ENCODE data around the gene PHACTR1. TPM values are rescaled to one million over a fixed set of nuclear protein-coding genes. Genes with fewer than 3 reads are reported as not detected.
"Not testable (repeated sequence)": the region's sequence is repeated elsewhere in the genome, so short reads cannot be mapped to it uniquely, and the experiment has no call there.

The PHACTR1 gene
- total RNA-seq, 2 experiments from 2014 or later, result 0.79 to 1.5 TPM

GRCh38 chr6:13237318-13237717 lies 520.8 kb downstream of the PHACTR1 start:
- no peak overlapping the region for H3K27ac Mint-ChIP-seq
- no peak for DNase-seq
- no peaks in the 10 kb centered on the region for H3K4me1 Mint-ChIP-seq
- H3K27me3 Mint-ChIP-seq, result peaks cover 19% of the 10 kb centered on the region
- peaks cover 2% of the 10 kb centered on the region for H3K9me3 Mint-ChIP-seq
- no peaks in the 10 kb centered on the region for H3K36me3 Mint-ChIP-seq
- POLR2A ChIA-PET, result no interaction called here
- H3K4me3 Mint-ChIP-seq, result no peak overlapping the region
- no peak for ATAC-seq (ENCODE audit: low read depth)

DNA sequence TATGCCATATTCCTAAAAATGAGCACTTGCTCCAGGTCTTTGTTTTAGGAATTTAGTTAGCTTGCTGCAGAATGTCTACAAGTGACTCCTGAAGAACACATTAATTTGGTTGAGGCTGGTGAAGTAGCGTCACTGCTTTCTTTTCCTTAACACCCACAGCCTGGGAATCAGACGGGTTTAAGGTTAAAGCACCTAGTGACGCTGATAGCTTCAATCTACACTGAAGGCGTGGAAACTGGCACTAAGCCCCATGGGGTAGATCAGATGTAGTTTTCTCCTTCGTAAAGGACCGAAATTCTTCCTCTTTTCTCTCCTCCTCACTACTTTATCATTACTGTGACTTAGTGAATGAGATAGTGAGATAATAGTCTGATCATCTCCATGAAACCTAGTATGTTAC lies 521.5 kb downstream of the PHACTR1 start:
- Mint-ChIP-seq H3K4me3 (no peak overlapping the region), H3K4me1 (no peaks in the 10 kb centered on the region), H3K27me3 (peaks cover 19% of the 10 kb centered on the region), H3K9me3 (peaks cover 2% of the 10 kb centered on the region), H3K36me3 (no peaks in the 10 kb centered on the region), H3K27ac (no peak overlapping the region)
- no peak for DNase-seq
- no peak for ATAC-seq (ENCODE audit: low read depth)
- POLR2A ChIA-PET, result interaction anchor here (0.5 kb wide), 1 partner anchor 137 kb away, joined by 5 read pairs; no protein-coding TSS in a partner anchor

DNA sequence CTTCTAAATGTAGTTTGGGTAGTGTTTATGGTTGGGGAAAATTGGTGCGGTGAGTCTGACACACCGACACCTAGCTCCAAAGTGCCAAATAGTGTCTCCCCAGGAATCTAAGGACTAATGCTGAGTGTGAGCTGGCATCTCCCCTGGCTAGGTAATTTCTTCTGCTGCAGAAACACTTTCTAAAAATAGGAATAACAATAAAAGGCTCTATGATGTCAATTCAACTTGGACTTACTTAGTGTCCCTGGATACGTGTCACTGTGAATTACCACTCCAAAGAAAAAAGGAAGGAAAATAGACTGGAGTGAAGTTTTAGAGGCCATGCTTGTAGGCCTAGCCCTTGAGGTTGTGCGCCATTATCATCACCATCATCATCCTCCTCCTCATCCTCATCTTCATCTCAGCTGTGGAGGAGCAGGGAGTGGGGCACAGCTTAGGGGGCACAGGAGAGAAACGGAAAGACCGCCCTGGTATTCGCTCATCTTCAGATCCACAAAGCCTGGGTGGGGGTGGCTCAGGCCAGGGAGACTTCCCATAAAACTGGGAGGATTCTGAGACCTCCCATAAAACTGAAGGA lies 522.2 kb downstream of the PHACTR1 start:
- no peak for DNase-seq
- no peaks in the 10 kb centered on the region for H3K4me1 Mint-ChIP-seq
- peaks cover 1% of the 10 kb centered on the region for H3K9me3 Mint-ChIP-seq
- ATAC-seq (ENCODE audit: low read depth), result no peak
- POLR2A ChIA-PET, result interaction anchor here (0.5 kb wide), 1 partner anchor 136 kb away, joined by 5 read pairs; no protein-coding TSS in a partner anchor
- H3K27me3 Mint-ChIP-seq, result peaks cover 19% of the 10 kb centered on the region
- H3K36me3 Mint-ChIP-seq, result no peaks in the 10 kb centered on the region
- H3K4me3 Mint-ChIP-seq, result no peak overlapping the region
- no peak overlapping the region for H3K27ac Mint-ChIP-seq

GRCh38 chr6:13239530-13240455 lies 523.2 kb downstream of the PHACTR1 start:
- no peak for DNase-seq
- no peak for ATAC-seq (ENCODE audit: low read depth)
- Mint-ChIP-seq H3K36me3 (peaks cover 2% of the 10 kb centered on the region), H3K27me3 (peaks cover 21% of the 10 kb centered on the region), H3K4me3 (no peak overlapping the region), H3K27ac (no peak overlapping the region), H3K9me3 (peaks cover 5% of the 10 kb centered on the region), H3K4me1 (no peaks in the 10 kb centered on the region)
- POLR2A ChIA-PET, result no interaction called here

DNA sequence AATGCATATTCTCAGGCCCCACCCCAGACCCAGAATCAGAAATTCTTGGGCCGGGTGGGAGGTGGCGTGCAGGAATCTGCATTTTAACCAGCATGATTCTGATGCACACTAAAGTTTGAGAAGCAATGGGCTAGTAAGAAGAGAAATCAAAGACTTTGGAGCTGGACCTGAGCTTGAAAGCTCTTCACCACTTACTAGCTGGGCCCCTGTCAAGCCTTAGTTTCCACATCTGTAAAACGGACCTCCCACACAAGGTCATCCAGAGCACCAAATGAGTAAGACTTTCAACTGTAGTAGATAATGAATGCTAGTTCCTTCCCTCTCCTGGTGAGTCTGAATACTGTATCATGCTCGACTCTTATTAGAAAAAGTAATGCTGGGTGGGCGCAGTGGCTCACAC lies 524.8 kb downstream of the PHACTR1 start:
- POLR2A ChIA-PET, result no interaction called here
- peaks cover 16% of the 10 kb centered on the region for H3K27me3 Mint-ChIP-seq

DNA sequence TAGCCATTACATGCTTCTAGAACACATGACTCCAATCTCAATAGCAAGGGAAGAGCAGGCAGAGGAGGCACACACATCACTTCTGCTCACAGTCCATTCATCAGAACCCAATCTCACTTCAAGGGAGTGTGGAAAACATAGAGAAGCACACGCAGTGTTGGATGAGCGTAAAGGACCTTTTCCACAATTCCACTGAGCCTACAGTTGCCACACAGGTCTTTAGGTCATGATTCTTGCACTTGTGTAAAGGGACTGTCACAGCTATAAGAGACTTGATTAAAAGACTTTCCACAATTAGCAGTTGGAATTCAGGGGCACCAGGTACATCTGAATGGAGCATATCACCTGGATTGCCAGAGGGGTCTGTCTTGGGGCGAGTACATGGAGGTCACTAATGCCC lies 525.6 kb downstream of the PHACTR1 start:
- Mint-ChIP-seq H3K27ac (no peak overlapping the region), H3K4me3 (no peak overlapping the region), H3K9me3 (peaks cover 5% of the 10 kb centered on the region), H3K4me1 (no peaks in the 10 kb centered on the region), H3K36me3 (peaks cover 2% of the 10 kb centered on the region), H3K27me3 (peaks cover 15% of the 10 kb centered on the region)
- no peak for DNase-seq
- no peak for ATAC-seq (ENCODE audit: low read depth)
- POLR2A ChIA-PET, result no interaction called here

More for the DNA sequence above, 524.8 kb downstream of the PHACTR1 start:
- Mint-ChIP-seq H3K9me3 (peaks cover 5% of the 10 kb centered on the region), H3K36me3 (peaks cover 2% of the 10 kb centered on the region), H3K27ac (no peak overlapping the region), H3K4me3 (no peak overlapping the region), H3K4me1 (no peaks in the 10 kb centered on the region)
- no peak for ATAC-seq (ENCODE audit: low read depth)
- DNase-seq, result no peak

DNA sequence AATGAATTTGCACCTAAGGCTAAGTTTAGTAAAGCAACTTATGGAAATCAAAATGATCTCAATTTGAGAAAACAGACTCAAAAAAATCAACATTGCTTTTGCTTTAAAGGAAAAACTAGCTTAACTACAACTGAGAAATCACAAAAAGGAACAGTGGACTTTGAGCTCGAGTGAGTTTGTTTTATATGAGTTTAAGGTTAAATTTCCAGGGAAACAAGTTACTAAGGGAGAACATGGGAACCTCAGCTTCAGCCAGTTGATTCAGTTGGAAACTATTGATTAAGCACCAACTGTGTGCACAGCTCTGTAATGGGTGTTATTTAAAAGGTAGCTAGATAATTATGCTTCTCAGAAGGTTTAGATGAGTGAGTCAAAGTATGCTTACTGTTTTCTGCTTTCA lies 526.0 kb downstream of the PHACTR1 start:
- Mint-ChIP-seq H3K27ac (no peak overlapping the region), H3K27me3 (peaks cover 15% of the 10 kb centered on the region), H3K4me3 (no peak overlapping the region), H3K9me3 (peaks cover 5% of the 10 kb centered on the region), H3K4me1 (no peaks in the 10 kb centered on the region), H3K36me3 (peaks cover 2% of the 10 kb centered on the region)
- DNase-seq (no peak), ATAC-seq (ENCODE audit: low read depth) (no peak)
- POLR2A ChIA-PET, result no interaction called here

GRCh38 chr6:13243033-13243432 lies 526.5 kb downstream of the PHACTR1 start:
- no peak for ATAC-seq (ENCODE audit: low read depth)
- H3K27me3 Mint-ChIP-seq, result peaks cover 15% of the 10 kb centered on the region
- DNase-seq, result no peak
- no peak overlapping the region for H3K27ac Mint-ChIP-seq
- no peaks in the 10 kb centered on the region for H3K4me1 Mint-ChIP-seq
- POLR2A ChIA-PET, result no interaction called here
- H3K9me3 Mint-ChIP-seq, result peaks cover 5% of the 10 kb centered on the region
- H3K4me3 Mint-ChIP-seq, result no peak overlapping the region
- H3K36me3 Mint-ChIP-seq, result peaks cover 2% of the 10 kb centered on the region

GRCh38 chr6:13243745-13244144 lies 527.2 kb downstream of the PHACTR1 start:
- H3K27ac Mint-ChIP-seq; H3K4me3 Mint-ChIP-seq; ATAC-seq (ENCODE audit: low read depth); H3K36me3 Mint-ChIP-seq; DNase-seq; H3K4me1 Mint-ChIP-seq; POLR2A ChIA-PET; H3K9me3 Mint-ChIP-seq: not testable (repeated sequence)
- peaks cover 15% of the 10 kb centered on the region for H3K27me3 Mint-ChIP-seq

- Mint-ChIP-seq H3K4me3 (no peak overlapping the region), H3K9me3 (peaks cover 5% of the 10 kb centered on the region)
Measured at GRCh38 chr6:13247627-13248026, 531.1 kb downstream of the PHACTR1 start.

DNA sequence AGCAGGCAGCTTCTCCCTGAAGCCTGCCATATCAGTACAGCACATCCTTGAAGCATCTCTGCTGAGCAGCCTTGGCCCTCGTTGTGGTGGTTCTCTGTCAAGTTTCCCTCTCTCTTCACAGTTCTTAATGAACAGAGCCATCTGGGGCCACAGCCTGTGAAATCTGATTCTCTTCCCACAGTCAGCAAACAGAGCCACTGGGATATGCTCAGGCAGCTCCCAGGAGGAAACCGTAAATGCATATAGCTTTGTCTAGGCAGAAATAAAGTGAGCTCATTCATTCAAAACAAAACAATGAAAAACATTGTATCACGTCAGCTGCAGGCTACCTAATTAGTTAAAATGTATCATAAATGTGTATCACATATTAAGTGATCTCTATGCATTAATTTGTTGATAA lies 531.5 kb downstream of the PHACTR1 start:
- POLR2A ChIA-PET, result no interaction called here
- Mint-ChIP-seq H3K4me1 (no peaks in the 10 kb centered on the region), H3K27me3 (peaks cover 2% of the 10 kb centered on the region), H3K9me3 (peaks cover 5% of the 10 kb centered on the region), H3K4me3 (no peak overlapping the region), H3K36me3 (peaks cover 2% of the 10 kb centered on the region), H3K27ac (no peak overlapping the region)
- ATAC-seq (ENCODE audit: low read depth) (no peak), DNase-seq (no peak)

More at GRCh38 chr6:13247627-13248026, 531.1 kb downstream of the PHACTR1 start:
- ATAC-seq (ENCODE audit: low read depth) (no peak), DNase-seq (no peak)
- peaks cover 2% of the 10 kb centered on the region for H3K27me3 Mint-ChIP-seq
- no peak overlapping the region for H3K27ac Mint-ChIP-seq
- H3K36me3 Mint-ChIP-seq, result peaks cover 2% of the 10 kb centered on the region
- POLR2A ChIA-PET, result no interaction called here
- H3K4me1 Mint-ChIP-seq, result no peaks in the 10 kb centered on the region

- H3K27ac Mint-ChIP-seq, result no peak overlapping the region
- H3K4me1 Mint-ChIP-seq, result no peaks in the 10 kb centered on the region
- no peak for DNase-seq
- H3K9me3 Mint-ChIP-seq, result peaks cover 5% of the 10 kb centered on the region
- no peak for ATAC-seq (ENCODE audit: low read depth)
- H3K27me3 Mint-ChIP-seq, result peaks cover 2% of the 10 kb centered on the region
- POLR2A ChIA-PET, result no interaction called here
- H3K36me3 Mint-ChIP-seq, result peaks cover 2% of the 10 kb centered on the region
- H3K4me3 Mint-ChIP-seq, result no peak overlapping the region
Measured at GRCh38 chr6:13248584-13248985, 532.0 kb downstream of the PHACTR1 start.

GRCh38 chr6:13248994-13249393 lies 532.4 kb downstream of the PHACTR1 start:
- peaks cover 1% of the 10 kb centered on the region for H3K27me3 Mint-ChIP-seq
- H3K4me1 Mint-ChIP-seq, result no peaks in the 10 kb centered on the region
- peaks cover 1% of the 10 kb centered on the region for H3K9me3 Mint-ChIP-seq
- DNase-seq (no peak), ATAC-seq (ENCODE audit: low read depth) (no peak)
- POLR2A ChIA-PET, result no interaction called here
- peaks cover 2% of the 10 kb centered on the region for H3K36me3 Mint-ChIP-seq
- H3K4me3 Mint-ChIP-seq, result no peak overlapping the region
- no peak overlapping the region for H3K27ac Mint-ChIP-seq

DNA sequence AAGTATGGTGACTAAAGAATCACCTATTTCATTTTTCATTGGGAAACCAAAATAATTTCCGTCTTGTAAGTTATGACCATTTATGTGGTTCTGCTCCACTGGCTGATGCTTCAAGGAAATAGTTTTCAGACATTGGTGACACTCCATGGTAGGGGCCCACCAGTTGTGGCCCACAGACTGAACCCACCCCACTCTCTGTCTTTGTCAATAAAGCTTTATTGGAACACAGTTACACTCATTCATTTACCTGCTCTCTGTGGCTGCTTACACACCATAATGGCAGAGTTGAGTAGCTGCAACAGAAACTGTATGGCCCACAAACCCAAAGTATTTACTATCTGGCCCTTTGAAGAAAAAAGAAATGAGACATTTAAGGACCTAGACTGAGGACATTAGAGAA lies 533.2 kb downstream of the PHACTR1 start:
- Mint-ChIP-seq H3K27me3 (no peaks in the 10 kb centered on the region), H3K4me1 (no peaks in the 10 kb centered on the region), H3K36me3 (no peaks in the 10 kb centered on the region), H3K9me3 (no peaks in the 10 kb centered on the region), H3K4me3 (no peak overlapping the region), H3K27ac (no peak overlapping the region)
- ATAC-seq (ENCODE audit: low read depth) (no peak), DNase-seq (no peak)
- POLR2A ChIA-PET, result no interaction called here
